Stimulated activated effector memory CD8-positive, alpha-beta T cell treated with anti-CD3 and anti-CD28 coated beads, Interleukin-12 subunit alpha, Interleukin-12 subunit beta, amount 100 ng/mL, for 72 hours (primary cell): Measurements from ENCODE around the gene ZSWIM4.
"Not testable (repeated sequence)": the region's sequence is repeated elsewhere in the genome, so short reads cannot be mapped to it uniquely, and the experiment has no call there.

Source experiments
- ATAC-seq: fragments of 150-1000 bp; cut with Tn5 transposase; 2 replicates; pipeline ENCODE4 v1.10.0; 2021
- DNase-seq, 2 donors: peaks; one replicate each; pipeline ENCODE4 v3.0.0; 2021 to 2022; ENCODE audit warnings: low spot score in 2 of 2
- H3K27ac Mint-ChIP-seq: one replicate; pipeline ENCODE4 v1.8.0; 2022; ENCODE audit warnings: mild to moderate bottlenecking, mixed read lengths
- H3K36me3 Mint-ChIP-seq: one replicate; pipeline ENCODE4 v1.8.0; 2022; ENCODE audit warnings: mild to moderate bottlenecking, mixed read lengths
- H3K4me1 Mint-ChIP-seq: one replicate; pipeline ENCODE4 v1.8.0; 2022; ENCODE audit warnings: mixed read lengths
- H3K4me3 Mint-ChIP-seq: one replicate; pipeline ENCODE4 v1.8.0; 2022; ENCODE audit warnings: mild to moderate bottlenecking, mixed read lengths
- H3K9me3 Mint-ChIP-seq: one replicate; pipeline ENCODE4 v1.8.0; 2022; ENCODE audit warnings: mixed read lengths

ZSWIM4 gene

DNA sequence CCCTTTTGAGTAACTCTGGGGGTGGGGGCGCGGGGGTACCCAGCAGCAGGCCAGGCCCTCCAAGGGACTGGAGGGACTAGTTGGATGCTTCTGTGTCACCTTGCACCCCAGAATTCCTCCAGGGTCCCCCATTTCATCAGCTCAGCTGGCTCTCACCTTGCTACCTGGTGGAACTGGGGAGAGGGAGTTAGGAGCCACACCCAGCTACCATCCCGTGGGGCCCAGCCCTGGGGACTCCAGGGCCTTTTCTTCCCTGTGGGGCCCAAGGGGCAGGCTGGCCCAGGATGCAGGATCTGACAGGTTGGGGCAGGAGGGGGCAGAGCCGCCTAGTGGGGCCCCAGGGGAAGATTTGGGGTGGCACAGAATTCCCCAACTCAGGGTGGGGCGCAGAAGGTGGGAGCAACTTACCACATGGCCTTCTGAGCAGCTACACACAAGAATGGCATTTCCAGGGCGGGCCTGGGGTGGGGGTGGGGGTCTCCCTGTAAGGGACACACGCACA lies 48.9 kb downstream of the ZSWIM4 start:
- Mint-ChIP-seq H3K9me3 (no peaks in the 10 kb centered on the region), H3K36me3 (peaks cover 80% of the 10 kb centered on the region)

DNA sequence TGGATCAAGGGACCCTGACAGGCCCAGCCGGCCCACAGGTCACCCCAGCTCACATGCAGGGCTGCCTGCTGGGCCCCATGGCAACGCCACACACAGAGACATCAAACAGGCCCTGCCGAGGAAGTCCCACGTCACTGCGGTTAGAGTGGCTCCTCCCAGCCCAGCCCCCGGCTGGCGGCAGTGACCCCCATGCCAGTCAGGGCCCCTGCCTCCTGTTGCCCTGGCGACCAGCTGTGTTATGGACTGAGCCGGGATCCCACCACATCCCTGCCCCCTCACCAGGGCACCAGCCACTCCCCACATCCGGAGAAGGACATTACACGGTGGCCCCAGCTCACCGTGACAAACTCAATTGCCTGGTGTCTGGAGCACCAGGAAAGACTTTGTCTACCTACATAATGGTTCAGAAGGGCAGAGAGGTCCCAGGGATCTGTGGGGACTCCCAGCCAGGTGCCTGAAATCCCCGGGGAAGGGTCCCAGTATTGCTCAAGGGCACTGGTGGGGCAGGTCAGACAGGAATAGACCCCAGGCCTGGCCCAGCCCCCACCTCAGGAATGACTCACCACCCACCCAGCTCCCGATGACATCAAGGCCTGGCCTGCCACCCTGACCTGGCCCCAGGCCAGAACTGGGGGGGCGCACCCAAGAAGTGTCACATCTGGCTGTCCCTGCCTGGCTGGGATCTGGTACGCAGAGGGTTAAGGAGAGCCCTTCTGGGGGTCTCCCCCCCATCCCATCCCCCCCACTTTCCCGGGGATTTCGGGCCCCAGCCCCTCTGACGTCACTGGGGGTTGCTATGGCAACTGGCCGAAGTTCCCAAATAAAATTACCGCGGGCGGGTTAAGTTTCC lies 51.5 kb downstream of the ZSWIM4 start:
- peaks cover 70% of the 10 kb centered on the region for H3K36me3 Mint-ChIP-seq
- DNase-seq = peak; percentile 94 to 98
- H3K4me3 Mint-ChIP-seq = peak overlapping the region; percentile 96
- no peaks in the 10 kb centered on the region for H3K9me3 Mint-ChIP-seq
- peak overlapping the region; percentile 100 for H3K27ac Mint-ChIP-seq
- ATAC-seq = peak; percentile 83
- peaks cover 62% of the 10 kb centered on the region for H3K4me1 Mint-ChIP-seq

More for the DNA sequence above, 48.9 kb downstream of the ZSWIM4 start:
- DNase-seq = no peak
- H3K4me3 Mint-ChIP-seq = peak overlapping the region; percentile 96
- H3K27ac Mint-ChIP-seq = peak overlapping the region; percentile 100
- peaks cover 55% of the 10 kb centered on the region for H3K4me1 Mint-ChIP-seq
- ATAC-seq = no peak

DNA sequence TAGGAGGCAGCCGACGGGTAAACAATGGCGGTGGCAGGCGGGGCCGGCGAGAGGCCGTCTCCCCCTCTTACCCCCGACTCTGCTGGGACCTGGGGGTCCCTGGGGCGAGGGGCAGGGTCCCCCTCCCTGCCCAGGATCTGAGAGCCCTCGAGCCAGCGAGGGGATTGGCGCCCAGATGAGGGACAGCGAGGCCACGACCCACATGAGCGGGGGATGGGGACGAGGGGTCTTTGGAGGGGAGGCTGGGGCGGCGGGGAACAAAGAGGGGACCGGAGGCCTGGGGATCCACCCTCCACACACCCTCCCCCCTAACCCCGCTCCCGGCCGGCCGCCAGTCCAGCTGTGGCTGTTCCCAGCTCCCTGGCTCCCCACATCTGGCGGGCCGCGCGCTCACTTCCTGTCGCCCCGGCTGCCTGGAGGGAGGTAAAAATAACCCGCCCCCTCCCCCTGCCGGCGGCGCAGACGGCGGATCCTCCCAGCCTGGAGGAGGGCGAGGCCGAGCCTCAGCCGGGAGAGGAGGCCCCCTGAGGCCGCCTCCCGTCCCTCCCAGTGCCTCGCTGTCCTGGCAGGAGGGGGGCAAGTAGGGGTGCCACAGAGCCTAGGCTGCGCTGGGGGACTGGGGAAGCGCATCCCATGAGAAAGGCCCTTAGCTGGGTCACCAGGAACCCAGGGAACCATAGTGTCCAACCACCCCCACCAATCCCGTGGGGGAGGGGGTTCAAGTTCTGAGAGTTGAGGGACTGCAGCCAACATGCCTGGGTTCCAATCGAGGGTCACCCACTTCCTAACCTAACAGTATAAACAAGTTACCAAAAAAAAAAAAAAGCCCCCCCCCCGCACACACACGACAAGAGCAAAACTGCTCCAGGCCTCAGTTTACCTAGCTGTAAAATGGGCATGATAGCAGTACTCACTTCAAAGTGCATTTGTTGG lies 52.4 kb downstream of the ZSWIM4 start:
- Mint-ChIP-seq H3K36me3 (peaks cover 61% of the 10 kb centered on the region), H3K9me3 (no peaks in the 10 kb centered on the region), H3K4me1 (peaks cover 62% of the 10 kb centered on the region), H3K27ac (peak overlapping the region; percentile 100), H3K4me3 (peak overlapping the region; percentile 96)
- ATAC-seq = peak; percentile 42
- DNase-seq = peak; percentile 69 to 88

DNA sequence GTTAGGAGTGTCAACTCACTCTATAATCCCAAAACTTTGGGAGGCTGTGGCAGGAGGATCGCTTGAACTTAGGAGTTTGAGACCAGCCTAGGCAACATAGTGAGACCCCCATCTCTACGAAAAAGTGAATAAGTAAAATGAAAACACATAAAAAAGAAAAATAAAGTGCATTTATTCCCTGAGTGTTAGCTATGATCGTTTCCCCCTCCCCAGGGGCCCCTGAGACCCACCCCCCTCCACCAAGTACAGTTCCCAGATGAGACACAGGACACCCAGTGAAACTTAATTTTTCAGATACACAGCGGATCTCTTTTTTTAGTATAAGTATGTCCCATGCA lies 53.1 kb downstream of the ZSWIM4 start:
- no peak for ATAC-seq
- Mint-ChIP-seq H3K4me3 (peak overlapping the region; percentile 96), H3K4me1 (peaks cover 62% of the 10 kb centered on the region), H3K36me3 (peaks cover 54% of the 10 kb centered on the region), H3K27ac (peak overlapping the region; percentile 100), H3K9me3 (no peaks in the 10 kb centered on the region)
- DNase-seq = no peak

DNA sequence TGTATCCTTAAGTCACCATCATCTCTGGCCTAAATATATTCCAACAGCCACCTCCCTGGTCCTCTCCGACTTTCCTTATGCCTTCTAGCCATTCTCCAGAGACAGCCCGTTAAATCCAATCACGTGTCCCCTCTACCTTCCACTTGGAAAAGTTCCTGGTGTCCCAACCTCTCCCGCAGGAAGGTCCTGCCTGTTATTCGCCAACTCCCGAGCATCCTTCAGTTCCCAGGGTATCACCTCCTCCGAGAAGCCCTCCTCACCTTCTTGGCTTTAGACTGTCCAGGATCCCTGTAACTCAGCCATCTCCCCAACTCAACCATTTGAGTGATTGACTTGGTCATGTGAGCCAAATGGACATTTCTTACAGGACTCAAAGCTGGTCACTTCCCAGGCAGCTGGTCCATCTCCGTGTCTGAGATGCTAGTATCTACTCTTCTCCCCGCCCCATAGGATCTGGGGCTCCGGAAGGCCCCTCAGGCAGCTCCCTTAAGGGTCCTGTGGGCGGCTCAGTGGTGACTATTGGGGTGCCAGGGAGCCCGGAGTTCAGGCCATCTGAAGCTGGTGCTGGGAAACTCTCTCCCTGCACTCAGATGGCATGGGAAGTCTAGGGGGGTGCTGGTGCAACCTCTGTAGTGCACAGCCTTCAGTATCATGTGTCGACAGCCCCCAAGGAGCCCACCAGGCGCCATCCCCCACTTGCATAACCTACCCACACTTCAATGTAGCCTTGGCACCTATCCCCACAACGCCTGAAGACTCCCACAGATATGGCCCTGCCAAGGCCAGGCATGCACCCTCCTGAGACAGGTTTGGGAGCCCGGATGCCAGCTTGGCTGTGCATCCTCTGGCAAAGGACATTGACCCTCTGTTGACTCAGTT lies 53.8 kb downstream of the ZSWIM4 start:
- peaks cover 55% of the 10 kb centered on the region for H3K4me1 Mint-ChIP-seq
- H3K27ac Mint-ChIP-seq = peak overlapping the region; percentile 100
- DNase-seq = no peak
- no peak for ATAC-seq
- H3K9me3 Mint-ChIP-seq = no peaks in the 10 kb centered on the region
- peak overlapping the region; percentile 96 for H3K4me3 Mint-ChIP-seq
- H3K36me3 Mint-ChIP-seq = peaks cover 47% of the 10 kb centered on the region

GRCh38 chr19:13849991-13850909 lies 55.0 kb downstream of the ZSWIM4 start:
- ATAC-seq (peak; percentile 17), DNase-seq (peak; percentile 70 to 88)
- H3K27ac Mint-ChIP-seq = peak overlapping the region; percentile 100
- peak overlapping the region; percentile 73 for H3K4me3 Mint-ChIP-seq
- H3K4me1 Mint-ChIP-seq = peaks cover 45% of the 10 kb centered on the region
- no peaks in the 10 kb centered on the region for H3K9me3 Mint-ChIP-seq
- H3K36me3 Mint-ChIP-seq = peaks cover 47% of the 10 kb centered on the region

DNA sequence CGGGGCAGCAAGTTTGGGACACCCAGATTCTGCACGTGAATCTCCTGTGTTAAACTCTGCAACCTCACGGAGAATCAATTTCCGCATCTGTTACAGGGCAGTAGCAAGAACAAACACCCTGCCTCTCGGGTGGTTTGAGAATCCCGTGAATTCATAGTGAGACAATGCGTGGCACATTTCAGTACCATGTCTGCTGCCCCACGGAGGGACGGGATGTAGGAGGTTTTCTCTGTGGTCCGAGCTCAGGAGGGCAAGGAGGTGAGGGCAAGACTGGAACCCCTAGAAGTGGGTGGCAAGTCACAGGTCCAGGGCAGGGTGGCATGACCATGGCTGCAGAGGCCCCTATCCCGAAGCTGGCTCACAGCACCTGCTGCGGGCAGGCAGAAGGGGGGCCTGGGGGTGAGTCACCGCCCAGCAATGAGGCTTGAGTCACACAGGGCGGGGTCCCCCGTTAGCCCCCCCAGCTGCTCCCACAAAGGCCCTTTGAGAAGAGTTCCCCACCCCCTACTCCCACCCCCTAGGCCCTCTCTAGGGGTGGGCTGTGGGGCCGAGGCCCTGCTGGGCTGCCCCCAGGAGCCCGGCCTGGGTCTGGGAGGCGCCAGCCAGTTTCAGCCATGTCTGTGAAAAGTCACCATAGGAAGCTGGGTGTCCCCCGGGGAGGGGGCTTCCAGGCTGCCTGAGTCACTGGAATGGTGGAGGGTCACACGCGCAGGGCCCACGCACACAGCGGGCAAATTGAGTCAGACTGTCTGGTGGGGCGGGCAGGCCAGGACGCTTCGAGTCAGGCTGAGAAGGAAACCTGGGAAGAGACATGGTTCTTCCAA lies 55.9 kb downstream of the ZSWIM4 start:
- DNase-seq (peak in 1 of 2 donors; percentile 76), ATAC-seq (peak; percentile 25)
- Mint-ChIP-seq H3K36me3 (peaks cover 40% of the 10 kb centered on the region), H3K9me3 (no peaks in the 10 kb centered on the region), H3K4me3 (peak overlapping the region; percentile 73), H3K27ac (peak overlapping the region; percentile 100), H3K4me1 (peaks cover 36% of the 10 kb centered on the region)

DNA sequence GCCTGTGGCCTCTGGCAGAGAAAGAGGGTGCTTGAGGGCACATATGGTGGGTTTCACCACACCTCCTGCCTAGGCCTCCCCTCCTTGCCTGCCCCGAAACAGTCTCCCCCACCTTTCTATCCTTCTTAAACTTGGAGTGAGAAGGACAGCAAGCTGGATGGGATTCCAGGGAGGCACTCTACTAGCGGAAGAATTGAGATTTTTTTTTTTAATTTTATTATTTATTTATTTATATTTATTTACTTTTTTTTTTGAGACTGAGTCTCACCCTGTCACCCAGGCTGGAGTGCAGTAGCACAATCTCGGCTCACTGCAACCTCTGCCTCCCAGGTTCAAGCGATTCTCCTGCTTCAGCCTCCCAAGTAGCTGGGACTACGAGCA lies 56.5 kb downstream of the ZSWIM4 start:
- peak overlapping the region; percentile 100 for H3K27ac Mint-ChIP-seq
- H3K4me3 Mint-ChIP-seq, ATAC-seq, DNase-seq, H3K9me3 Mint-ChIP-seq: not testable (repeated sequence)
- peaks cover 34% of the 10 kb centered on the region for H3K36me3 Mint-ChIP-seq
- peaks cover 30% of the 10 kb centered on the region for H3K4me1 Mint-ChIP-seq

DNA sequence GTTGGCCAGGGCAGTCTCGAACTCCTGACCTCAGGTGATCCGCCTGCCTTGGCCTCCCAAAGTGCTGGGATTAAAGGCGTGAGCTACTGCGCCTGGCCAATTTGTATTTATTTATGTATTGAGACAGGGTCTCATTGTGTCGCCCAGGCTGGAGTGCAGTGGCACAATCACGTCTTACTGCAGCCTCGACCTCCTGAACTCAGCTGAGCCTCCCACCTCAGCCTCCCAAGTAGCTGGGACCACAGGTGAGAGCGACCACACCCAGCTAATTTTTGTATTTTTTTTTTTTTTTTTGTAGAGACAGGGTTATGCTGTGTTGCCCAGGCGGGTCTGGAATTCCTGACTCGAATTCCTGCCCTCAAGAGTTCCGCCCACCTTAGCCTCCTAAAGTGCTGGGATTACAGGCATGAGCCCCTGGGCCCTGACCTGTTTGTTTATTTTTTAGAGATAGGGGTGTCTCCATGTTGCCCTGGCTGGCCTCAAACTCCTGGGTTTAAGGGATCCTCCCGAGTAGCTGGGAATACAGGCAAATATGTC lies 57.0 kb downstream of the ZSWIM4 start:
- H3K4me3 Mint-ChIP-seq, H3K27ac Mint-ChIP-seq, DNase-seq, H3K9me3 Mint-ChIP-seq, ATAC-seq: not testable (repeated sequence)
- Mint-ChIP-seq H3K36me3 (peaks cover 29% of the 10 kb centered on the region), H3K4me1 (peaks cover 27% of the 10 kb centered on the region)

DNA sequence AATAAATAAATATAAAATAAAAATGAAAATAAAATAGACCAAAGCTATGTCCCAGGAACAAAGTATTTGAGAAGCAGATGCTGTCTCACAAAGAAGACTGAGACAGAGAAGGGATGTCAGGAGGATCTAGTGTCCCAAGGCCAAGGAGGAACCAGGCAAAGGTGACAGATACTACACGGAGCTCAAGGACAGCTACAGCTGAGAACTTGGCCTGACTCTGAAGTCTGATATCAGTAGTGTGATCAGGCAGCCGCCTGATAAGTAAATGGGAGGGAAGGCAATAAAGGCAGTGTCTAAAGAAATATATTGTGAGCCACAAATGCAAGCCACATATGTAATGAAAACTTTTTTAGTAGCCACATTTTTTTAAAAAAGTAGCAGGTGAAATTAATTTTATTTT lies 61.3 kb downstream of the ZSWIM4 start:
- DNase-seq = no peak
- Mint-ChIP-seq H3K27ac (no peak overlapping the region), H3K36me3 (peaks cover 4% of the 10 kb centered on the region), H3K9me3 (no peaks in the 10 kb centered on the region), H3K4me3 (no peak overlapping the region), H3K4me1 (peaks cover 17% of the 10 kb centered on the region)
- ATAC-seq = no peak

DNA sequence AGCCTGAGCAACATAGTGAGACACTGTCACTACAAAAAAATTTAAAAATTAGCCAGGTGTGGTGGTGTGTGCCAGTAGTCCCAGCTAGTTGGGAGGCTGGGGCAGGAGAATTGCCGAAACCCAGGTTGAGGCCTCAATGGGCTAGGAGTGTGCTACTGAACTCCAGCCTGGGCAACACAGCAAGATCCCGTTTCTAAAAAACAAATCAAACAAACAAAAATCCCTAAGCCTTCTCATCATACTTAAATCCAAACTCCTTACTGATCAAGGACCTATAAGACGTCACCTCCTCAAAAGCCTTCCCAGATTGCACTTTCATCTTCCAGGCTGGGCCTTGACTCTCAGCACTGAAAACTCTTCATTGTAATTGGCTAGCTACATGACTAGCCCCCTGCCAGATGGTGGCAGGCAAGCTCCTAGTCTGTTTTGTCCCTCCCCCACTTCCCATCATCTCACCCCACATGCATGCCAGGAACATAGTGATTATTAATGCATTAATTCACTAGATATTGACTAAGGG lies 64.2 kb downstream of the ZSWIM4 start:
- H3K4me1 Mint-ChIP-seq = peaks cover 41% of the 10 kb centered on the region
- no peak for ATAC-seq
- H3K9me3 Mint-ChIP-seq = no peaks in the 10 kb centered on the region
- DNase-seq = no peak
- peaks cover 12% of the 10 kb centered on the region for H3K36me3 Mint-ChIP-seq
- H3K4me3 Mint-ChIP-seq = peak overlapping the region; percentile 97
- peak overlapping the region; percentile 99 for H3K27ac Mint-ChIP-seq

GRCh38 chr19:13860679-13861391 lies 65.6 kb downstream of the ZSWIM4 start:
- Mint-ChIP-seq H3K27ac (peak overlapping the region; percentile 99), H3K4me3 (peak overlapping the region; percentile 97), H3K36me3 (peaks cover 12% of the 10 kb centered on the region), H3K9me3 (no peaks in the 10 kb centered on the region), H3K4me1 (peaks cover 46% of the 10 kb centered on the region)
- DNase-seq = no peak
- no peak for ATAC-seq
